HG03159 (cell line): ENCODE data around the gene SORCS2.

Source experiments
- ATAC-seq: cut with Tn5 transposase; IDR thresholded peaks from one replicate; pipeline ENCODE4 v1.9.1; 2021; ENCODE audit warnings: mild to moderate bottlenecking, moderate library complexity; ENCODE audit not compliant: unreplicated experiment

SORCS2 gene

DNA sequence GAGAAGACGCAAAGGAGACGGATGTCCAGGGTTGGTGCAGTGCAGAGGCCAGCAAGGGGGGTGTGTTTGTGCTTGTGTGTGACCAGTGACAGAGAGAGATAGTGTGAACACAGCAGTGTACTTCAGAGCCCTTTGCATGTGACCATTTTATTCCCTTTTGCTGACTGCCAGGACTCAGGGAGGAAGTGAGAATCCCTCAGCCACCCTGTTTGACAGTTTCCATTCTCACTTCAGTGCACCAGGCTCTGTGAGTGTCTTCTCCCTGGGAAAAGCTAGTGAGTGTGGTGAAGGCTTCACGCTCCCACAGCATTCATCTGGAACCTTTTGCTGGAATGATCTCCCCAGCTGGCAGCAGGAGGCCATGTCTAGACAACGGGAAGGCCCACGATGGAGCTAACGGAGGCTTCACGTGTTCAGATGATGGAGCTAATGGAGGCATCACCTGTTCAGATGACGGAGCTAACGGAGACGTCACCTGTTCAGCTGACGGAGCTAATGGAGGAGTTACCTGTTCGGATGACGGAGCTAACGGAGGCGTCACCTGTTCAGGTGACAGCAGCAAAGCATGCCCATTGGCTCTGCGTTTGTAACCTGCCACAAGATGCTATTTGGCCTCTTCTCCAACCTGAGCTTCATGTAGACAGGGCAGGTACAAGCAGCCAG is 551.9 kb downstream of the SORCS2 start:
- no peak for ATAC-seq

DNA sequence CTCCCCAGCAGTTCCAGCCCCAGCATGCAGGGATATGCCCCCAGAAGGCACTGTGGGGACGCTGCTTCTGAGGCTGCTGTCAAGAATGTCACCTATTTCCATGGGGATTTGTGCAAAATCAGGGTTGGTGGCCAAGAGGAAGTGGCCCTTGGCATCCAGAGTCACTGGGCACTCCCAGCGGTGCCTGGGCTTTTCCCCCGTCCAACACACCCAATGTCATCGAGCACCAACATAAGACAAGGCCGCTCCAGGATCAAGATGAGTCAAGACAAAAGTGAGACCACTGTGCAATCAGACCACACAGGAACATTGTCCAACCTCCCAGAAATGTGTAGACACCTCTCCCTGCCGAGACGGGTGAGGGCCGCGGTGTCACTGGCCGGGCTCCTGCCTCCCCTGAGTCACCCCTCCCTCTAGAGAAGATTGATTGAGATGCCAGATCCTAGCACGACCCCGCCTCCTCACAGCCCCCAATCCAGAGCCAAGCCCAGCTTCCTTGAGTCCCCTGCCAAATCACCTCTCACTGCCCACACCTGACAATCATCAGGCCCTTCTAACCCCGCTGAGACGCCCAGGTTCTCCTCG is 553.1 kb downstream of the SORCS2 start:
- ATAC-seq: no peak

DNA sequence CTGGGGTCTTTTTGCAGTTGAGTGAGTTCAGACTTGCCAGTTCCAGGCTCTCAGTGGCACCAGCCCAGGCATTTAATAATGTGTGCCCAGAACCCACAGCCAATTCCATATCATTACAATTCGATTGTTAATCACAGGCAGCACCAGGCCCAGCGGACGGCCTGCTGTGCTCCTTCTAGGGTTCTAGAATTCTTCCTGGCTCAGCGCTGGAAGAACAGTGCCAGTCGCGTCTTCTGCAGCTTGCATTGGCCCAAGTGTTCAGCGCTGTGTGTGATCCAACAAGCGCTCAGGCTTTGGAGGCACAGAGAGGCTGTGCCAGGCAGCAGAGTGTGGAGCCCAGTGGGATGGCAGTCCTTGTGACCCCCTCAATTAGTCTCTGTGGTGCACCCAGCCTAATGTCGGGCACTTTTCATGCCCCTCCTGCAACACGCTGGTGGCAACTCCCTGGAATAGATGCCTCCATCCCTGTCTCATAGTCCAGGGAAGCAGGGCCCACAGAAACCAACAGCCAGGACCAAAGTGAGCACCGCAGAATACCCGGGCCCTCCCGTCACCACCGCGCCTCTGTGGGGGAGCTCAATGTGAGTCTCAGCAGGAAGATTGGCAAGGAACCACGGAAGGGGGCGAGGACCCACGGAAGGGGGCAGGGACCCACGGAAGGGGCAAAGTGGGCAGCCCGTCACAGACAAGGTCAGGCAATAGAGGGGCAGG is 554.2 kb downstream of the SORCS2 start:
- ATAC-seq: no peak

DNA sequence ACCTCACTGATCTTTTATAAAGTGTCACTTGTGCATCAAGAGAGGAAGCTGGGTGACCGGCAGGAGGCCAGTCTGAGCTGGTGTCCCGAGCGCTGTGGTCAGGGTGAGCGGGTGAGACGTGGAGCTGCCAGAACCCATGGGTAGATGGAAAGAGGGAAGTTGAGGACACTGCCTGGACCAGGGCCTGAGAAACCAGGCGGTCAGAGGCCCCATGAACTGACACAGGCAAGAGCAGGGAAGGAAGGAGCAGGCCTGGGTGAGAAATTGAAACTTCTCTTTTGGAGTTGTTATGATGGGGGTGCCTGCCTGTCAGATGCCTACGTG is 554.7 kb downstream of the SORCS2 start:
- no peak for ATAC-seq

DNA sequence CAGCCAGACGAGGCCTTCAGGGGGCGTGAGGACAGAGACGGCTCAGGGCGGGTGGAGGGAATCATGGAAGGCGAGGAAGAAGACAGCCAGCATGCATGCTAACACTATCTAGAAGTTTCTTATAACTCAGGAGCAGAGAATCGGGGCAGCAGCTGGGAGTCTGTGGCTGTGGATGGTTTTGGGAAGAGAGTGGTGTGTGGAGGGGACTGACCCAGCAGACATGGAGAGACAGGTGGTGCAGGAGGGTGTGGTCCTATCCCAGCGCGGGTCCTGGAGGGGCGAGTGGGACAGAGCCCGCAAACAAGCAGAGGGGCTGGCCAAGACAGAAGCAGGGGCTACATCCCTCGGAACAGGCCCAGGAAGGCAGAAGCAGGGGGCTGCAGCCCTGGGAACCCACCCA is 555.2 kb downstream of the SORCS2 start:
- ATAC-seq: no peak

DNA sequence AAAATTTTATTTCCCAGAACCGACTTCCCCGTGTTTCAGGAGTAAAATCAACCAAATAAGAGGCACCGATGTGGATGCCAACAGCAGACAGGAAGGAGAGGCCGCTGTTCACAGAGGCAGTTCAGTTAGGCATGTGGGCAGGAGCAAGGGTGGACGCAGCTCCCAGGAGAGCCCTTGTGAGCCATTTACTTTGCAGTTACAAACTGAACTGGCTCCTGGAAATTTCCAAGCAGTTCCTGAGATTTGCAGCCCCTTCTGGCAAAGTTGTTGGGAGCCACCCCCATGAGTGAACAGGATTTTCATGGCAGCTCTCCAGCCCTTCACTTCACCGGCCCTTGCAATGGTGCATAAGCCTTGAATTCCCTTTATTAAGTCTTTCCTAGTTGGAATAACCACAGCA is 558.2 kb downstream of the SORCS2 start:
- no peak for ATAC-seq

DNA sequence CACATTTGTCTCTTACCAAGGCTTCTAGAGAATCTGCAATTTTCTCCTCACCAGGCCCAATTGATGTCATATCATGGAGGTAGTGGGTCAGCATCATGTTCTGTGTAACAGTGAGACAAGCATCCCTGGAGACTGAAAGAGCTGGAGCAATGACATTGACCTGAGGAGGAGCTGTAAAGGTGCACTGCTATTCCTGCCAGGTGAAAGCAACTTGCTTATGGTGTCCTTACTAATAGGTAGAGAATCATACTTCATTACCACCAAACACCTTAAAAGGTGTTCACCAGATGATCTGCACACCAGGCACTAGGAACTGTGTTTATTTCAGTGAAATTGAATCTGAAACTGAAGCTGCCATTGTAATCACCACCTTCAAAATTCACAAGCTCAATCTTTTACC is 558.6 kb downstream of the SORCS2 start:
- ATAC-seq: no peak

DNA sequence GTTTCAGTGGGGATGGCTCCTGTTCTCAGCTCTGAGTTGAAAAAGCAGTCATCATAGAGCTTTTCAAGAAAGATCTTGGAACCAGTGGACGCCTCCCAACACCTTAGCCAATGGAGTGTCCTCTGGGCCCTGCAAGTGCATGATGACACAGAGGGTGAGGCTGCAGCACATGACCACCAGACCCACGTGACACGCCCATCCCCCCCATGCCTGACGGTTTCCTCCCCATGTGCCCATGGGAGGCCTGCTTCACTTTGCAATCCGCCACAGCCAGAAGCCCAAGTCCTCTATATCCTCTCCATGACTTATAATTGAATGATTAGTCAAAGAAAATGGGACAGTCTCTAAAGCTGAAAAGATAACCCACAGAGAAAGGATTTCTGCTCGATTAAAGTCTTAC is 560.3 kb downstream of the SORCS2 start:
- ATAC-seq: no peak

DNA sequence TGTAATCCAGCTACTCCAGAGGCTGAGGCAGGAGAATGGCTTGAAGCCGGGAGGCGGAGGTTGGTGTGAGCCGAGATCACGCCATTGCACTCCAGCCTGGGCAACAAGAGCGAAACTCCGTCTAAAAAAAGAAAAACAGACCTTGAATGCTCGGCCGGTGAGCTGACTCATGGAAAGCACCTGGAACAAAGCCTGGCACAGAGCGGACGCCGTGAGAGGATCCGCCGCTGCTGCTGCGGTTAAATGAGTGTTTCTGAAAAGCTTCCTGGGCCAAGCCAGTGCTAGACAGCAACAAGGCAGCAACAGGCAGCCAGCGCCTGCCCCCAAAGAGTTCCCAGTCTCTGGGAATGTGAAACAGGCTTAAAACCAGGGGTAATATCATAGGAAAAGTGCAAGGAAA is 560.9 kb downstream of the SORCS2 start:
- ATAC-seq: no peak

DNA sequence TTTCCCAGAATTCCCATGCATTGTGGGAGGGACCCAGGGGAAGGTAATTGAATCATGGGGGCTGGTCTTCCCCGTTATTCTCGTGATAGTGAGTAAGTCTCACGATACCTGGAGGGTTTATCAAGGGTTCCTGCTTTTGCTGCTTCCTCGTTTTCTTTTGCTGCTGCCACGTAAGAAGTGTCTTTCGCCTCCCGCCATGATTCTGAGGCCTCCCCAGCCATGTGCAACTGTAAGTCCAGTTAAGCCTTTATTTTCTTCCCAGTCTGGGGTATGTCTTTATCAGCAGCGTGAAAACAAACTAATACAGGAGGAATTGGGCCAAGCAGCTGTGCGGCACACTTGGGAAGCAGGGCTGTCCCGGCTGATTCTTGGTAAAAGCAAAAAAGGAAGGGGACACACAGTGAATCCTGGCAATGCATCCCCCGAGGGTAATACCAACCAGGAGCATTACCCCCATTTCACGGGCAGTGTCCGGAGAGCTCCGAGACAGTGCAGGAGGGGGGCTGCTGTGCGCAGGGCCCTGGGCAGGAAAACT is 561.7 kb downstream of the SORCS2 start:
- no peak for ATAC-seq

DNA sequence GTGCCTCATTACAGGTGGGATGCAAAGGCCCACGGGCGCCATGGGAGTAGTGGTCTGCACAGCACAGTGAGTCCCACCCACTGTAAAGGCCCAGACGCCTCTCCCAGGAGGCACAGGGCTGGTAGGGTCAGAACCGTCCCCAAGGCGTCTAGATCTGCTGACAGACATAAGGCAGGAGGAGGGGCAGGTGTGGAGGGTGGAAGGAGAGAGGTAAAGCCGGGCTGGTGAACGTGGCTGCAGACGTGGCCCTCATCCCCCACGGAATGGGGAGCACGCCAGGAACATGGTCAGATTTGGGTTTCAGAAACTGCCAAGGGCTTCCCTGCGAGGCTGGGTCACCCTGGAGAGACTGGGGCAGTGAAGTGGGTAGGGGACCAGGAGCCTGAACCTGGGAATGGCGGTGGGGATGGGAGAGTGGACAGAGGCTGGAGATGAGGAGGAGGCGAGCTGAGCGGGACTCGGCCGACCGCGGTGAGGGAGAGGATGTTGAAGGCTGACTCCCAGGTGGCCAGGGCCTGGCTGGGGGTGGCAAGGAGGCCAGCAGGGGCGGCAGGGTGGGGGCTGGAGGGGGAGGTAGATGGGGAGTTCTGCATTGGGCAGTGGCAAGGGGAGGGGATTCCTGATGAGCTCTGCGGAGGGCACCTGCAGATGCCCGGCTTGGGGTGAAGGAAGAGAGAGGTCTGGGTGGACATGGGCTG is 562.4 kb downstream of the SORCS2 start:
- ATAC-seq: no peak

DNA sequence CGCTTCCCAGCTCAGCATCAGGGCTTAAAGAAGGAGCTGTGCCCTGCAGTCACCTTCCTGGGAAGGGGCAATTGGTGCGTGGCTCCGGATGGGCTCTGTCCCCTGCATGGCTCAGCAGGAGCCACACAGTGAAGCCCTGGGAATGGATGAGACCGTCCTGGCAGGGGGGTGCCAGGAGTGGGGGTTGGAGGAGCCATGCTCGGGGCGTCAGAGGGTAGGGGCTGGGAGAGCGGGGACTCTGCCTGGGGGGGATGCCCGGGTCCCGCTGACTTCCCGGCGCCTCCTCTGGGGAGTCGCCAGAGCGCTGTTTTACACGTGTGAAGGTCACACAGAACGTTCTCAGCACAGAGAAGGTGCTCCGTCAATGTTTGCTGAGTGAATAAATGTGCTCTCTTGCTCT is 563.2 kb downstream of the SORCS2 start:
- ATAC-seq: no peak

DNA sequence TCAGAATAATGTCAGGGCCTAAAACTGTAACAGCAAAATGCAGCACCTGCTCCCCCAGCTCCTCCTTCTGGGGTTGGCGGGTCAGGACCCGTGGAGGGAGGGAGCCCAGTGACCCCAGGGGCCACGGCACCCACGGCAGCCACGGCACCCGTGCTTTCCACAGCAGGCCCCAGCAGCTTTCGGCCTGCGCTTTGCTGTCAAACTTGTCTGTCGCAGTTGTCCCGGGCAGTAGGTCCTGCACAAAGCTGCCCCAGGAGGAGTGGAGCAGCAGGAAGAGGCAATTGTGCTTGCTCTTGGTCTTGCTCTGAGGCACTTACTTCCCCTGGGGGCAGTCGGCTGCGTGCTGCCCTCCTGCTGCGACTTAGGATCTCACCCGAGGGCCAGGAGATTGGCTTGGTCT is 563.7 kb downstream of the SORCS2 start:
- no peak for ATAC-seq

DNA sequence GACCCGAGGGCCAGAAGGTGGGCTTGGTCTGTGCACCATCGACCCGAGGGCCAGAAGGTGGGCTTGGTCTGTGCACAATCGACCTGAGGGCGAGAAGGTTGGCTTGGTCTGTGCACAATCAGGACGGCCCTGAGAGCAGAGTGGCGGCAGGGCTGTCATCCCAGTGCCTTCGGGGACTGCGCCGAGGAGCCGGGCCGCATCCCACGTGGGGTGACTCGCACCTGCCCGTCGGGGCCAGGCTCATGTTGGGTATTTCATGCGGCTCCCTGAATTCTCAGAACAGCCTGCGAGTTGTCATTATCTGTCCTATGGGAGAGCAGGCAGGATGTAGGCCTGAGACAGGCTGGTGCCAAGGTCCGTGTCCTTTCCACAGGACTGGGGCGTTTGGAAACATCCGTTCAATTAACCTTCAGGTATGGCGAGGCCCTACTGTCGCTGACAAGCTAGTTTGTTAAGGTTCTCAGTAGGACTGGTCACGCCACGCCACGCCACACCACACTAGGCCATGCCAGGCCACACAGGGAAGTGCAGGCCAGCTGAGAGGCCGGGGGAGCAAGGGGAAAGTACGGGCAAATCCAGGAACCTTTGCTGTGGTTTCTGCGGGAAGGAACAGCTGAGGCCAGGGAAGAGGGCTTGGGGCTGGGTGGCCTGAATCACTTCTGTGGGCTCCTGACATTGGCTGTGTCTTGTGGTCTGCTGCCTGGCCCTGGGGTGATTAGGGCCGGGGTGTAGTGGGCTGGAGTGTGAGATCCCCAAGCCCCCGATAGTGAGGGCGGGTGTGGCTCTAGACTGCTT is 564.4 kb downstream of the SORCS2 start:
- ATAC-seq: no peak

DNA sequence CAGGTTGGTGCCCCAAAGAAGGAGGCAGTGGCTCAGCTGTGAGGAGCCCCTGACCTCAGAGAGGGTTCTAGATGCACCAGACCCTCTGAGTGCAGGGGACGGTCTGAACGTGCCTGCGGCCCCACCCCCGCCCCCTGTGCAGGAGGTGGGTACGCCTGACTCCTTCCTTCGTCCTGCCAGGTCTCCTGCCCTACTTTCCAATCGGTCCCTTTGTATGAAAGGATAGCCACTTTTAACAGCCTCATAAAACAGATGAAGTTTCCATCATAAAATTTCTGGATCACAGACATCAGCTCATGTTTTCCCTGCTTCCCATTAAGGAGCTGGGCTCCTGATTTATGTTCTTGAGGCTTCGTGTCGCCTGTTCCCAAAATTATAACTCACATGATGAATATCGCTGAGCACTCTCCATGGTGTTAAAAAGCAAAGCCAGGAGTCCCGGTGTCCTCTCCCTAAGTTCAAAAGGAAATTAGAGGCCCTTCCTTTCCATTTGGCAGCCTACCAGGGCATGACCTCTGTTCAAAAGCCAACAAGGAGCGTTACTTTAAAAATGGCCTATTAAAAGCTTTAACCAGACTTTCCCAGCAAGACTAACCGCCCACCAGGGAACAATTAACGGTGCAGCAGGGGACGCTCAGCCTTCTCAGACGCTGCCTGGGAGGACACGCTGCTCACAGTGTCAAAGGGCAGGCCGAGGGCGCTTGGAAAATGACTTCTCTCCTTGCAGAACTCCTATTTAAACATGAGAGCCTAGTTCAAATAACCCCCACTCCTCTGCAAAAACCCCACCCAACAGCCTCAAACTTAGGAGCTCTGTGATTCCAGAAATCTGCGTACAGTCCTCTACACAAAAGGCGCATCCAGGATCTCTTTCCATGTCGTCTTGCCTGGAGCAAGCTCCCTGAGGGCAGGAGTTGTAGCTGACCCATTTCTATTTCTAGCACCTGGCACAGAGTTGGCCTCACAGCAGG is 565.4 kb downstream of the SORCS2 start:
- ATAC-seq: no peak

DNA sequence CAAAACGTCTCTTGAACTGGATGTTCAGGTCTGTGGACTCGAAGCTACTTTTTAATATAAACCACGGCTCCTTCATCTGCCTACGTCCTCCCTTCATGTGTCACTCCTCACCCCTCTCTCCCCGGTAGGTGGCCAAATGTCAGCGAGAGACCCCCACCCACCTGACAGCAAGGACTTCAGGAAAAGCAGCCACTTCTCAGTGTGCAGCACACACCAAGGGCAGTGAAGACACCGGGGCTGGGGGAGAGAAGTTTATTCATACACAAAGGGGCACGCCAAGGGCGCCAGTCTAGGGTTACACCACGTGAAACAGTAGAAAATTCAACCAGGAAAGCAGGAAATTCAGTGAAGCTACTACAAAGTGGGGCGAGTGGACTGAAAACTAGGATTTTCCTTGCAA is 566.1 kb downstream of the SORCS2 start:
- ATAC-seq: no peak

DNA sequence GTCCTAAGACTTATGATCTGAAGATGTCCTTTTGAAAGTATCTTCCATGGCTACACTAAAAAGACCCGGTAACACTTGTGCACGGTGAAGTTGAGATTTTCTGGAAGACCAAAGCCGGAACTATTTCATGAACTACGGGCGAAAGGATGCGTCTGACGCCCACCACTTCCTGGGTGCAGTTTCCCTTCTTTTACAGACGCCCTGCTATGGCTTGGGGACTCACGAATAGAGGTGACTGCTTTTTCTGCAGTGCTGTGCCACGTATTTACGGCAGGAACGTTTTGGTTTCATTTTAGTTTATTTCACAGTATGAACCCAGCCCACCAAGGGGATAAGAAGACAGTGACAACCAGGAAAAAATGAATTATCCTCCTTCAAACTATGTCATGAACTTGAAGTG is 566.9 kb downstream of the SORCS2 start:
- no peak for ATAC-seq

DNA sequence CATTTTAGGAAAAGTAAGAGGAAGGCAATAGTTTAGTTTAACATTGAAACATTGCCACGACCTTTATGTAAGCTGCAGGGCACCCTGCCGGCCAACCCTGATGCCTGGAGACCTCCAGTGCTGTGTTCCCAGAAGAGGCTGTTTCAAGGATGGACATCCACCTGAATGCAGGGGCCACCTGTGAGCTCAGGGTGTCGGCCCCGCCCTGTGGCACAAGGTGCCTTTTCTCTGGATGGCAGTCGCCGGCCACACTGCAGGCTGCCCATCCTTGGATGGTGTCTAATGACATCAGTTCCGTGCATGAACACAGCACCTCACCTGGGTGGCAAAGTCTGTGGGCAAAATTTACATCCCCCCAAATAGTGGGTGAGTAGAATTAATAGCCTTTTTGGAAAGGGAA is 567.3 kb downstream of the SORCS2 start:
- no peak for ATAC-seq

DNA sequence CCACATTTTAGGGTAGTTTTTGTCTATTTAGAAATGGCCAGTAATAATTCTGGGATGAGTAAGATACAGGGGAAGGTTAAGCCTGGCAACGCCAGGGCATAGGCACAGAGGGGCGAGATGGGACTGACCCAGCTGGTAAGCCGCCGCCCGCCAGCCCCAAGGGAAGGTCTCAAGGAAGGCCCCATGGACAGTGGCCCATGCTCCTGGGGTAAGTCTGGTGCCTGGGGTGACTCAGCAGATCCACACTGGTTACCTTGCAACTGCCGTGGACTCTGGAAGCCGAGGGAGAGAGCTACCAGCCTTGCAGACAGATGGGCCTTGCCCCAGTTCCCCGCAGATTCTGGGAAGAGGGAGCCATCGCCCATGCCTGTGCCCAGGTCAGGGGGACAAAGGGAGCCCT is 567.9 kb downstream of the SORCS2 start:
- no peak for ATAC-seq

DNA sequence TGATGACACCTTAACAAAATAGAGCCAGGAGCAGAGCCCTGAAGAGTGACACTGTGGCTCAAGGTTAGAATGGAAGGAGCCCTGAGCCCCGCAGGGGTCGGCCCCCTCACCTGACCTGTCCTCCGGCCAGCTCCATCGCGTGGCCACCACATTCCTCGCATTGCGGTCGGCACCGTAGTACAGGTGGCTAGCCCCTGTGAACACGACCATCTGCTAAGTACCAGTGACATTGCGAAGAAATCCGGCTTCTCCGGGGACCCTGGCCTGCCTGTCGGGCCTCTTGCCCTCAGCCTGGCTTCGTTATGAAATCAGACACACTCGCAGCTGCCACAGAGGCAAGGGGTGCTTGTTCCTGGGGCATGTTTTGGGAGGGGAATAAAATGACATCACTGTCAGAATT is 568.4 kb downstream of the SORCS2 start:
- ATAC-seq: no peak
